ENCODE measurements around the gene CATSPERD. TPM values are rescaled to one million over a fixed set of nuclear protein-coding genes. Genes with fewer than 3 reads are reported as not detected.
A peak's percentile ranks its signal among the peaks of the same experiment; 100 is the strongest.
"Not testable (repeated sequence)": the region's sequence is repeated elsewhere in the genome, so short reads cannot be mapped to it uniquely, and the experiment has no call there.

Gene CATSPERD
- total RNA-seq, 1 experiment from 2014 or later = not detected

- no peak for DNase-seq (ENCODE audit: extremely low read depth, low read depth)
Observed at GRCh38 chr19:5697890-5698634, 22.4 kb upstream of the CATSPERD start.

- DNase-seq (ENCODE audit: extremely low read depth, low read depth) = no peak
Observed at GRCh38 chr19:5698635-5699422, 21.6 kb upstream of the CATSPERD start.

GRCh38 chr19:5700455-5701092 is 19.9 kb upstream of the CATSPERD start:
- DNase-seq (ENCODE audit: extremely low read depth, low read depth) = no peak

GRCh38 chr19:5702053-5702410 is 18.4 kb upstream of the CATSPERD start:
- DNase-seq (ENCODE audit: extremely low read depth, low read depth) = not testable (repeated sequence)

- no peak for DNase-seq (ENCODE audit: extremely low read depth, low read depth)
Observed at GRCh38 chr19:5703819-5704818, 16.3 kb upstream of the CATSPERD start.

- DNase-seq (ENCODE audit: extremely low read depth, low read depth) = no peak
Observed at GRCh38 chr19:5705552-5705951, 14.9 kb upstream of the CATSPERD start.

GRCh38 chr19:5706876-5707573 is 13.4 kb upstream of the CATSPERD start:
- no peak for DNase-seq (ENCODE audit: extremely low read depth, low read depth)

- no peak for DNase-seq (ENCODE audit: extremely low read depth, low read depth)
Observed at GRCh38 chr19:5707576-5708575, 12.6 kb upstream of the CATSPERD start.

GRCh38 chr19:5711025-5711424 is 9.4 kb upstream of the CATSPERD start:
- DNase-seq (ENCODE audit: extremely low read depth, low read depth) = no peak

- DNase-seq (ENCODE audit: extremely low read depth, low read depth) = no peak
Observed at GRCh38 chr19:5711713-5712161, 8.7 kb upstream of the CATSPERD start.

GRCh38 chr19:5713228-5713627 is 7.2 kb upstream of the CATSPERD start:
- no peak for DNase-seq (ENCODE audit: extremely low read depth, low read depth)

GRCh38 chr19:5714816-5715215 is 5.6 kb upstream of the CATSPERD start:
- DNase-seq (ENCODE audit: extremely low read depth, low read depth) = no peak

GRCh38 chr19:5717215-5717935 is 3.1 kb upstream of the CATSPERD start:
- DNase-seq (ENCODE audit: extremely low read depth, low read depth) = no peak

GRCh38 chr19:5718037-5718578 is 2.3 kb upstream of the CATSPERD start:
- DNase-seq (ENCODE audit: extremely low read depth, low read depth) = no peak

GRCh38 chr19:5718579-5719273 is 1.7 kb upstream of the CATSPERD start:
- peak; percentile 84 for DNase-seq (ENCODE audit: extremely low read depth, low read depth)

GRCh38 chr19:5719274-5719960 is 1.0 kb upstream of the CATSPERD start:
- no peak for DNase-seq (ENCODE audit: extremely low read depth, low read depth)

All from NCI-H460 (cell line).